Activated CD8-positive, alpha-beta memory T cell treated with anti-CD3 and anti-CD28 coated beads, Interleukin-2, amount 50 U/mL, for 1 hour (primary cell): ENCODE data around the gene APH1B.

Experiments
- DNase-seq: peaks from one replicate; pipeline ENCODE4 v3.0.0-alpha.2; 2020; ENCODE audit errors: extremely low read depth

Gene APH1B

DNA sequence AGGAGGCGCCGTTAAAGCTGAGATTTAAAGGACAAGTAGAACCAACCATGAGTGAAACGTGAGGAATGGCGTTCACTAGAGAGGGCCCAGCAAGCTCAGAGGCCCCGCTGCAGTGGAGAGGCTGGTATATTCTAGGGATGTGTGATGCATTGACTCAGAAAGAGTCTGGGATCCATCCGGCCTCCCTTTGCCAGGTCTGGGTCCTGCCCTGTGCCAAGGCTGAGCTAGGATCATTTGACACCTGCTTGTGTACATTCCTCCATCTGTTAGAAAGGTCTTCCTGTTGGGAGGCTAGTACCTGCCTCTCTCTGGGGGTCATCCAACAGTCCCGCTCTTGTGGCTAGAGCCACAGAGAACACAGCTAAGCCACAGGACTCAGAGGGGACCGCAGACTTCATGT is 75.9 kb downstream of the APH1B start:
- no peak for DNase-seq

DNA sequence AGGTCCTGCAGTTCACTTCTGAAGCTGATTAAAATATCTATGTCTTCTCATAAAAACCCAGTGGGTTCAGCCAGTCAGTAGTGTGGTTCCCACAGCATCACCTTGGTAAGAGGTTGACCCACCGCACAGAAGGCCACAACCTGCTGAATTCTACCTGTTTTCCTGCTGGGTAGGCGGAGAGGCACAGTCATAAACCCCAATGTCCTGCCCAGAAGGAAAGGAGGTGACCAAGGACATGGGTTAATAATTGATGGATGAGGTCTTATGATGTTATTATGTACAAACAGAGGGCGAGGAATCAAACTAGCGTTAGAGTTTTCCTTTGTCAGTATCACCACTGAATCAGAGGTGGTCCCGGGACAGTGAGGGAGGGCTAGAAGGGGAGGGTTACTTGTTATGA is 76.5 kb downstream of the APH1B start:
- DNase-seq, result no peak

DNA sequence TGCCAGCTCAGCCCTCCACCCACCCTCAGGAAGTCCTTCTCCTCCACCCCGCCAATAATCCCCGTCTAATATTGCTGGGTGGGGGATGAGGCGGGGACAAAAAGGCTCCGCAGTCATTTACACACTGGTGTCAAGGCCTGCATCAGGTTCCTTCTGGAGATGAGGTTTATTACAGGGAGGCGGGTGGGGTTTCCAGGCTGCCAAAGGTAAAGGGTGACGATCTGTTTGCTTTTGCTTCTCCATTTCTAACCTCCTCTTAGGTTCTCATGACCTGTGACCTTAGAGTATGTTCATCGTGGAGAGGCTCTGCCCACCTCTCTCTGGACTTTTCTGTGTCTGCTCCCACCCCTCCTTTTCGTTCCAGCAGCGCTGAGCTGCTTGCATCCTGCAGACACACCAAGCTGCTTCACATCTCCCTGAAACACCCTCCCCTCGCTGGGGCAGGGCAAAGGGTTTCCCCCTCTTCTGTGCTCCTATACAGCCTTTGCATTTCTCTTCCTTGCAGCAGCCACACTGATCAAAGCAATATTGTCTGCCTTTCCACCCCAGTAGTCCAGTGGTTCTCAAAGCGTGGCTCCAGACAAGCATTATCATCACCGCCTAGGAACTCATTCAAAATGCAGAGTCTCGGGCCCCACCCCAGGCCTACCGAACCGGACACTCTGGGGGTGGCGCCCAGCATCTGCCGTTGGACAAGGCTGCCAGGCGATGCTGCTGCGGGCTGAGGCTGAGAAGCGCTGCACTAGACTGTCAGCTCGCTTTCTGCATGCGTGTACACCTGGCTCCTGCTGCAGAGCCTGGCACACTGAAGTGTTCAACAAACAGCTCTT is 77.6 kb downstream of the APH1B start:
- no peak for DNase-seq

DNA sequence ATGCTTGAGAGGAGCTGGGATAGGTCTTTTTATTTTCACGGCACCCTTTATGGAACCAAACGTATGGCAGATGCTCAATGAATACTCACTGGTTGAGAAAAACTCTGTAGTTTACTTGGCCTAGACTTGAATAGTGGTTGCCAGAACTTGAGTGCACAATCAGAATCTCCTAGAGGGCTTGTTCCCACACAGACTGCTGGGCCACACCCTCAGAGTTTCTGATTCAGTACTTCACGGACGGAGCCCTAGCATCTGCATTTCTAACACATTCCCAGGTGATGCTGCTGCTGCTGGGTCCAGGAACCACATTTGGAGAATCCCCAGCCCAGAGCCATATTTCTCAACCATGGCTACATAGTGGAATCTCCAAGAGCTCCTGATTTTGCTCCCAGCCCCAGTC is 79.7 kb downstream of the APH1B start:
- DNase-seq, result no peak

GRCh38 chr15:63357731-63358130 is 80.3 kb downstream of the APH1B start:
- DNase-seq, result no peak

- DNase-seq, result no peak
Observed at GRCh38 chr15:63358241-63359029, 81.0 kb downstream of the APH1B start.
